ENCODE data around the gene ABLIM1. TPM values are rescaled to one million over a fixed set of nuclear protein-coding genes. Genes with fewer than 3 reads are reported as not detected.

The ABLIM1 gene
- total and polyA plus RNA-seq, 7 experiments from 2014 or later = 109 to 440 (median 357) TPM

DNA sequence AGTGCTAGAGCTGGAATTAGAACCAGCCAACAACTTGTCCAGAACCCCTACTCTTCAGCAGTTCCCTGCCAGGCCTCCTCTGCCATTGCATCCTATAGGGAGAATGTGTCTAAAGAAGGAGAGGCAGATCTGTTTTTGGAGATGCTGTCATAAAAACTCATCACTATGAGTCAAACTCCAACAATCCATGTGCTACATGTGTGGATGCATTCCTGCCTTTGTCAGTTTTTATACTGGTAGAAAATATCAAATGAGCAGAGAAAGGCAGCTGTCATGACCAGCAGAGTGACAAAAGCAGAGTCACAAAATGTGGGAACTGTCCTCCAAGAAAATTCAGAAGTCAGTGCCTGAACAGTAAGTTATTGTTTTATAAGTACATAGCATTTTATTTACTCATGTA, 93.0 kb downstream of the ABLIM1 start:
- Mint-ChIP-seq H3K9me3 (peaks cover 0 to 2% (median 0%) of the 10 kb centered on the region in 11 donors), H3K4me1 (peaks cover 0 to 2% (median 0%) of the 10 kb centered on the region in 7 donors), H3K36me3 (no peaks in the 10 kb centered on the region), H3K27me3 (peaks cover 0 to 10% (median 0%) of the 10 kb centered on the region in 5 donors), H3K4me3 (no peak overlapping the region), H3K27ac (no peak overlapping the region)
- Histone ChIP-seq H3K9me3 (ENCODE audit: control insufficient read depth in 2 of 3, low read length in 3 of 3) (no peaks in the 10 kb centered on the region), H3K27ac (ENCODE audit: low read depth, low read length) (no peak overlapping the region), H3K4me1 (ENCODE audit: control insufficient read depth in 2 of 2, insufficient read depth in 2 of 2, low read length in 2 of 2) (no peaks in the 10 kb centered on the region), H3K36me3 (ENCODE audit: control insufficient read depth in 2 of 3, insufficient read depth in 3 of 3, low read length in 3 of 3) (no peaks in the 10 kb centered on the region), H3K4me3 (ENCODE audit: low read length) (no peak overlapping the region), H3K27me3 (ENCODE audit: control insufficient read depth in 2 of 2, insufficient read depth in 2 of 2, low read length in 2 of 2) (no peaks in the 10 kb centered on the region)
- no peak for ATAC-seq
- POLR2A ChIA-PET = no interaction called here
- intact Hi-C loops (cut with micrococcal nuclease) = no loop called here
- CTCF ChIA-PET = no interaction called here
- no peak for DNase-seq

DNA sequence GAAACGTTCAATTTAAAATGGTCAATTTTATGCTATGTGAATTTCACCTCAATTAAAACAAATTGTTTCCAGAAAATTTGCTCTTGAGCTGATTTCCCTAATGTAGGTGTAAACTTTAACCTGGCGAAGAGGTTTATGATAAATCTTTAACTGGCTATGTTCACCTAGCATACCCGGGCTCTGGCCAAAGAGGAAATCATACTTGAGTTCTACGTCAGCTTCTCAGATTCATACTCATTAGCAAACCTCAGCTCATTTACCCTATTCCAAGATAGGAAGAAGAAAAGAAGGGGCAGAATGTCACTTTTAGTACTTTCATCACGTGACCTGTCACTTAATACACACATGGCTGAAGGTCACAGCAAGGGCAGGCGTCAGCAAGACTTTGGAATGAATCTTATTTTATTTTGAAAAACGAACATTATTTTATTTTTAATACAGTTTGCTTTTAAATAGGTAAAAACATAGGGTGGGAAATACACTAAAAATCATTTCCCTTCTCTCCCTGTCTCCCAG, 97.0 kb downstream of the ABLIM1 start:
- H3K36me3 Mint-ChIP-seq = peaks cover 0 to 8% (median 8%) of the 10 kb centered on the region in 5 donors
- CTCF ChIA-PET = interaction anchor here (1.2 kb wide), 1 partner anchor 9 kb away, joined by 4 read pairs; no protein-coding TSS in a partner anchor
- H3K27ac ChIP-seq (ENCODE audit: low read depth, low read length) = no peak overlapping the region
- peaks cover 0 to 16% (median 0%) of the 10 kb centered on the region in 5 donors for H3K27me3 Mint-ChIP-seq
- no peaks in the 10 kb centered on the region for H3K4me1 Mint-ChIP-seq
- POLR2A ChIA-PET = no interaction called here
- H3K9me3 ChIP-seq (ENCODE audit: control insufficient read depth in 2 of 3, low read length in 3 of 3) = peaks cover 0 to 7% (median 0%) of the 10 kb centered on the region in 3 experiments
- H3K4me3 Mint-ChIP-seq = no peak overlapping the region
- H3K4me3 ChIP-seq (ENCODE audit: low read length) = no peak overlapping the region
- no peak overlapping the region for H3K27ac Mint-ChIP-seq
- H3K36me3 ChIP-seq (ENCODE audit: control insufficient read depth in 2 of 3, insufficient read depth in 3 of 3, low read length in 3 of 3) = no peaks in the 10 kb centered on the region
- peaks cover 0 to 19% (median 8%) of the 10 kb centered on the region in 11 donors for H3K9me3 Mint-ChIP-seq
- DNase-seq = no peak
- intact Hi-C loops (cut with micrococcal nuclease) = no loop called here
- no peaks in the 10 kb centered on the region for H3K27me3 ChIP-seq (ENCODE audit: control insufficient read depth in 2 of 2, insufficient read depth in 2 of 2, low read length in 2 of 2)
- no peaks in the 10 kb centered on the region for H3K4me1 ChIP-seq (ENCODE audit: control insufficient read depth in 2 of 2, insufficient read depth in 2 of 2, low read length in 2 of 2)
- ATAC-seq = no peak

DNA sequence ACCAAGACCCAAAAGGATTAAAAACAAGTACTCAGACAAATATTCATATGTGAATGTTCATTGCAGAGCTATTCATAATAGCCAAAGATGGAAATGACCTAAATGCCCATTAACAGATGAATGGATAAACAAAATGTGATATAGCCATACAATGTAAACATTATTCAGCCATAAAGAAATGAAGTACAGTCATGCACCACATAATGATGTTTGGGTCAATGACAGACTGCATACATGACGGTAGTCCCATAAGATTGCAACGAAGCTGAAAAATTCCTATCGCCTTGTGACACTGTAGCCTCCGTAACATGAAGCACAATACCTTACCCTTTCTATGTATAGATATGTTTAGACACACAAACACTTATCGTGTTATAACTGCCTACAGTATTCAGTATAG, 97.9 kb downstream of the ABLIM1 start:
- Mint-ChIP-seq H3K27me3 (peaks cover 0 to 20% (median 0%) of the 10 kb centered on the region in 5 donors), H3K4me1 (no peaks in the 10 kb centered on the region), H3K4me3 (no peak overlapping the region), H3K27ac (no peak overlapping the region), H3K36me3 (peaks cover 0 to 8% (median 8%) of the 10 kb centered on the region in 5 donors), H3K9me3 (peaks cover 0 to 19% (median 8%) of the 10 kb centered on the region in 11 donors)
- Histone ChIP-seq H3K36me3 (ENCODE audit: control insufficient read depth in 2 of 3, insufficient read depth in 3 of 3, low read length in 3 of 3) (no peaks in the 10 kb centered on the region), H3K9me3 (ENCODE audit: control insufficient read depth in 2 of 3, low read length in 3 of 3) (peaks cover 0 to 7% (median 0%) of the 10 kb centered on the region in 3 experiments), H3K27me3 (ENCODE audit: control insufficient read depth in 2 of 2, insufficient read depth in 2 of 2, low read length in 2 of 2) (no peaks in the 10 kb centered on the region), H3K27ac (ENCODE audit: low read depth, low read length) (no peak overlapping the region), H3K4me3 (ENCODE audit: low read length) (no peak overlapping the region), H3K4me1 (ENCODE audit: control insufficient read depth in 2 of 2, insufficient read depth in 2 of 2, low read length in 2 of 2) (no peaks in the 10 kb centered on the region)
- no peak for ATAC-seq
- POLR2A ChIA-PET = no interaction called here
- CTCF ChIA-PET = no interaction called here
- no peak for DNase-seq
- intact Hi-C loops (cut with micrococcal nuclease) = no loop called here

DNA sequence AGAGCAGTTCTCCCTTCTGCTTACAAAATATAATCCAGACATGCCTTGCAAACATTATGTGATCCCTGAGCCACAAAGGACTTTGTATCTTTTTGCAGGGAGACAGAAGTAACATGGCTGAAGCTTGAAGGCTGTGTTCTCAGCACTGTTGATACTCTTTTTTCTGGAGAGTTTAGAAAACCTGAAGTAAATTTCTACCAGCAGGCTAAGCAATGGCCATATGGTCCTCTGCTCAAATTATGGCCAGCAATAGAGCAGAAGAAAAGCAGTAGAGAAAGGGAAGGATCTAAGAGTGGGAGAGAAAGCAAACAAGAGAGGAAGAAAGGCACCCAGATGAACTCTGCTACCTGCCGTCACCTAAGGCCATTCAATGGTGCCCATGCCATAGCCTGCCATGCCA, 98.4 kb downstream of the ABLIM1 start:
- intact Hi-C loops (cut with micrococcal nuclease) = no loop called here
- Mint-ChIP-seq H3K36me3 (peaks cover 0 to 8% (median 8%) of the 10 kb centered on the region in 5 donors), H3K4me3 (no peak overlapping the region), H3K9me3 (peaks cover 0 to 19% (median 8%) of the 10 kb centered on the region in 11 donors), H3K4me1 (no peaks in the 10 kb centered on the region), H3K27me3 (peaks cover 0 to 18% (median 0%) of the 10 kb centered on the region in 5 donors), H3K27ac (no peak overlapping the region)
- POLR2A ChIA-PET = no interaction called here
- DNase-seq (no peak), ATAC-seq (no peak)
- Histone ChIP-seq H3K27ac (ENCODE audit: low read depth, low read length) (no peak overlapping the region), H3K9me3 (ENCODE audit: control insufficient read depth in 2 of 3, low read length in 3 of 3) (peaks cover 0 to 7% (median 0%) of the 10 kb centered on the region in 3 experiments), H3K36me3 (ENCODE audit: control insufficient read depth in 2 of 3, insufficient read depth in 3 of 3, low read length in 3 of 3) (no peaks in the 10 kb centered on the region), H3K4me1 (ENCODE audit: control insufficient read depth in 2 of 2, insufficient read depth in 2 of 2, low read length in 2 of 2) (no peaks in the 10 kb centered on the region), H3K27me3 (ENCODE audit: control insufficient read depth in 2 of 2, insufficient read depth in 2 of 2, low read length in 2 of 2) (no peaks in the 10 kb centered on the region), H3K4me3 (ENCODE audit: low read length) (no peak overlapping the region)
- CTCF ChIA-PET = no interaction called here

DNA sequence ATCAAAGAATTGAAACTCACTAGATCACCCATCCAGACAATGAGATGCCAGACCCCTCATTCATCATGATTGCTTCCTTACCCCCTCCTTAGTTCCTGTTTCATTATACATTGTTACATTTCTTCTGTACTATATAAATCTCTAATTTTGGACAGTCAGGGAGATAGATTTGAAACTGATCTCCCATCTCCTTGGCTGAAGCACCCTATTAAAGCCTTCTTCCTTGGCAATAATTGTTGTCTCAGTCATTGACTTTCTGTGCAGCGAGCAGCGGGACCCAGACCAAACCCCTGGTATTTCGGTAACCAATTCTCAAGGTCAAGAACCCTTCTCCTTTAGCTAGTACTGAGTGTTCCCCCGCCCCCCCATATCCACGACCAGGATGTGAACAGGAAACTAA, 100.2 kb downstream of the ABLIM1 start:
- Histone ChIP-seq H3K27ac (ENCODE audit: low read depth, low read length) (no peak overlapping the region), H3K27me3 (ENCODE audit: control insufficient read depth in 2 of 2, insufficient read depth in 2 of 2, low read length in 2 of 2) (no peaks in the 10 kb centered on the region), H3K4me3 (ENCODE audit: low read length) (no peak overlapping the region), H3K4me1 (ENCODE audit: control insufficient read depth in 2 of 2, insufficient read depth in 2 of 2, low read length in 2 of 2) (no peaks in the 10 kb centered on the region), H3K9me3 (ENCODE audit: control insufficient read depth in 2 of 3, low read length in 3 of 3) (peaks cover 0 to 7% (median 0%) of the 10 kb centered on the region in 3 experiments), H3K36me3 (ENCODE audit: control insufficient read depth in 2 of 3, insufficient read depth in 3 of 3, low read length in 3 of 3) (no peaks in the 10 kb centered on the region)
- Mint-ChIP-seq H3K4me3 (no peak overlapping the region), H3K4me1 (no peaks in the 10 kb centered on the region), H3K36me3 (peaks cover 0 to 8% (median 8%) of the 10 kb centered on the region in 5 donors), H3K9me3 (peaks cover 0 to 19% (median 8%) of the 10 kb centered on the region in 11 donors), H3K27me3 (peaks cover 0 to 14% (median 0%) of the 10 kb centered on the region in 5 donors), H3K27ac (no peak overlapping the region)
- ChIA-PET CTCF (no interaction called here), POLR2A (no interaction called here)
- intact Hi-C loops (cut with micrococcal nuclease) = no loop called here
- DNase-seq = no peak
- no peak for ATAC-seq

- H3K27ac ChIP-seq (ENCODE audit: low read depth, low read length) = no peak overlapping the region
- H3K4me1 ChIP-seq (ENCODE audit: control insufficient read depth in 2 of 2, insufficient read depth in 2 of 2, low read length in 2 of 2) = no peaks in the 10 kb centered on the region
- Mint-ChIP-seq H3K4me3 (no peak overlapping the region), H3K27me3 (peaks cover 0 to 14% (median 0%) of the 10 kb centered on the region in 5 donors), H3K4me1 (no peaks in the 10 kb centered on the region), H3K9me3 (peaks cover 0 to 19% (median 8%) of the 10 kb centered on the region in 11 donors), H3K36me3 (peaks cover 0 to 8% (median 8%) of the 10 kb centered on the region in 5 donors), H3K27ac (no peak overlapping the region)
- H3K36me3 ChIP-seq (ENCODE audit: control insufficient read depth in 2 of 3, insufficient read depth in 3 of 3, low read length in 3 of 3) = no peaks in the 10 kb centered on the region
- H3K27me3 ChIP-seq (ENCODE audit: control insufficient read depth in 2 of 2, insufficient read depth in 2 of 2, low read length in 2 of 2) = no peaks in the 10 kb centered on the region
- ATAC-seq (no peak), DNase-seq (no peak)
- POLR2A ChIA-PET = no interaction called here
- CTCF ChIA-PET = no interaction called here
- H3K9me3 ChIP-seq (ENCODE audit: control insufficient read depth in 2 of 3, low read length in 3 of 3) = peaks cover 0 to 7% (median 0%) of the 10 kb centered on the region in 3 experiments
- intact Hi-C loops (cut with micrococcal nuclease) = no loop called here
- H3K4me3 ChIP-seq (ENCODE audit: low read length) = no peak overlapping the region
Measured at GRCh38 chr10:114556236-114557122, 101.6 kb downstream of the ABLIM1 start.
